Measurements from ENCODE around the gene LAPTM5. TPM values are rescaled to one million over a fixed set of nuclear protein-coding genes. Genes with fewer than 3 reads are reported as not detected.

The LAPTM5 gene
- total RNA-seq, 1 donor from 2014 or later = 214 TPM

DNA sequence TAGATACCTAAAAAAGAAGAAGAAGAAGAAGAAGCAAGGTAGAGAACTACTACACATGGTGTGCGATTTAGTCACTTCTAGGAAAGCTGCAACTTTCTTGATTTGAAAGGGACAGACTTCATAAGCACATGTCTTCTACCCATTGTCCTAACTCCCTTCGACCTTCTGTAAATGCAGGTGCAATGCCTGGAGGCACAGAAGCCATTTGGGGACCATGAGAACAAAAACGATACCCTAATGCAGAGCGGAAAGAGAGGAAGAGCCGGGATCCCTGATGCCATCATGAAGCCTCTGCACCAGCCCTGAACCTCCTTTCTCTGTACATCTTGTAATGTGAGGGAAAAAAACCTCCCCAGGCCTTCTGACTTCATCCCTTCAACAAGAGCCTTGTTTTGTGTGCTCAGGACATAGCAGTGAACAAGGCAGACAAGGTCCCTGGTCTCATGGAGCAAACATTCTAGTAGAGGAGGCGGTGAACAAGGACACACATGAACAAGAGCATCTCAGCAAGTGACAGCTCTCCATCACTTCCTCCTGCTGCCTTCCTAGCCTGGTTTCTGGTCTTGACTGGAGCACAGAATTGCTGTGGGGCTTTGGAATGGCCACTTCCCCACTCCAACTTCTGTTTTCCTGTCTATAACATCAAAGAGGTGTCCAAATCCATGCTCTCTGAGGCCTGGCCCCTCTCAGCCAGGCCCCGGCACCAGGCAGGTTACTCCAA lies 5.5 kb upstream of the LAPTM5 start:
- Mint-ChIP-seq H3K9me3 (no peaks in the 10 kb centered on the region), H3K27ac (peak overlapping the region; percentile 80), H3K4me1 (ENCODE audit: low read depth) (peaks cover 76% of the 10 kb centered on the region), H3K4me3 (peak overlapping the region; percentile 13), H3K27me3 (ENCODE audit: insufficient read depth) (no peaks in the 10 kb centered on the region), H3K36me3 (ENCODE audit: low read depth) (no peaks in the 10 kb centered on the region)
- intact Hi-C loops (cut with micrococcal nuclease) = no loop called here
- DNase-seq (ENCODE audit: low spot score) = no peak

DNA sequence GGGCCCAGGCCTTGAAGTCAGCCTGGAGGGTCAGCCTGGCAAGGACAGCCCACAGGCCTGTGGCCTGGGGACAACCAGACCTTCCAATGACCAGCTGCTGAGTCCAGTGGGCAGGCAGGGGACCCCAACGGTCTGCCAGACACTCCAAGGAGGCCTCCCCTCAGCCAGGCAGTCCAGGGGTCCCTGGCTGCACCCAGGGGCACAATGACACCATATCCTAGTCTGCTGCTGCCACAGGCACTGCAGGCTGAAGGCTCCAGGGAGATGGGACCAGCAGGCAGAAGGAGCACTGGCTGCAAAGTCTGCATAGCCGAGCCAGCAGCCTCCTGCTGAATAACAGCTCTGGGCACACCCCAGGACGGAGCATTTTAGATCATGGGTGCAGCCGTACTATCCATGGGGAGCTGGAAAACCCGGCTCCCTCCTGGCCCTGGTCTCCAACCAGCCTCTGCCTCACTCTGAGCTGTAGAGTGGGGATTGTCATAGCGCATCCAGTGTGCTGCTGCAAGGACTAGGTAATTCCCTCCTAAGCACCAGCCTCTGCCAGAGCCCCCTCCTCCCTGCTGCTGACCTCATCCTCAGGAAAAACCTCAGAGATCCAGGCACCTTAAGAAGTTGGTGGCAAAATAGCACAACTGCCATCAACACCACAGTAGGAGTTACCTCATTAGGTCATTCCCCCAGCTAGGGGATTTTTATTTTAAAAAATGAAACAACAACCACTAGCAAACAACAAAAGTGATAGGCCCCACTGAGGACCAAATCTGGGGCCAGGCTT lies 4.8 kb upstream of the LAPTM5 start:
- no peaks in the 10 kb centered on the region for H3K9me3 Mint-ChIP-seq
- intact Hi-C loops (cut with micrococcal nuclease) = no loop called here
- H3K4me1 Mint-ChIP-seq (ENCODE audit: low read depth) = peaks cover 81% of the 10 kb centered on the region
- no peaks in the 10 kb centered on the region for H3K27me3 Mint-ChIP-seq (ENCODE audit: insufficient read depth)
- peak overlapping the region; percentile 80 for H3K27ac Mint-ChIP-seq
- DNase-seq (ENCODE audit: low spot score) = no peak
- H3K36me3 Mint-ChIP-seq (ENCODE audit: low read depth) = no peaks in the 10 kb centered on the region
- peak overlapping the region; percentile 3 for H3K4me3 Mint-ChIP-seq

GRCh38 chr1:30761381-30762151 lies 4.0 kb upstream of the LAPTM5 start:
- Mint-ChIP-seq H3K4me1 (ENCODE audit: low read depth) (peaks cover 87% of the 10 kb centered on the region), H3K27ac (peak overlapping the region; percentile 80), H3K4me3 (peak overlapping the region; percentile 3), H3K27me3 (ENCODE audit: insufficient read depth) (no peaks in the 10 kb centered on the region), H3K36me3 (ENCODE audit: low read depth) (peaks cover 2% of the 10 kb centered on the region), H3K9me3 (no peaks in the 10 kb centered on the region)
- DNase-seq (ENCODE audit: low spot score) = no peak
- intact Hi-C loops (cut with micrococcal nuclease) = no loop called here

GRCh38 chr1:30760596-30761324 lies 3.2 kb upstream of the LAPTM5 start:
- Mint-ChIP-seq H3K9me3 (no peaks in the 10 kb centered on the region), H3K27ac (peak overlapping the region; percentile 54)
- intact Hi-C loops (cut with micrococcal nuclease) = no loop called here

DNA sequence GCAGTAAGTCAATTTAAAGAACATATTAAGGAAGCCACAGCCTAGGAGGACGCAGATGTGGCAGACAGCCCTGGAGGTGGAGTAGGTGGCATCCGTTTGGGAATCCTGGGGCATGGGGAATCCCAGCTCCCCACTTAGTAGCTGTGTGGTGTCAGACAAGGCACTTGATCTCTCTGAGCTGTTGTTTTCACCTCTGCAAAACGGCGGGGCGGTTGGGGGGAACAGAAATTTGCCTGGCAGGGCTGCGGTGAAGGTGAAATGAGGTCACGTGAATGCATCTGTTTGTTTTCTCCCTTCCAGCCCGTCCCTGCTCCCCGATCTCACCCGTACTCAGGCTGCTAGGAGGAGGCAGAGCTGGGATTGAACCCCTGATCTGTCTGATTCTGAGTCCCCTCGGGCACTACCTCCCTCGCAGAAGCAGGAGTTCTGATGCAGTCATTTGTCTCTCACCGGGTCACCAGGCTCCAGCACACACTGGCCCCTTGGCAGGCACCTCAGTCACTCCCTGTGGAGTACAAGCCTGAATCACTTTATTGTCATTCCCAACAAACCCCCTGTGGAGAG lies 2.2 kb upstream of the LAPTM5 start:
- Mint-ChIP-seq H3K36me3 (ENCODE audit: low read depth) (peaks cover 10% of the 10 kb centered on the region), H3K4me3 (peak overlapping the region; percentile 70), H3K27ac (peak overlapping the region; percentile 54), H3K9me3 (no peaks in the 10 kb centered on the region), H3K27me3 (ENCODE audit: insufficient read depth) (no peaks in the 10 kb centered on the region), H3K4me1 (ENCODE audit: low read depth) (peaks cover 88% of the 10 kb centered on the region)
- intact Hi-C loops (cut with micrococcal nuclease) = loop anchor here (10.0 kb wide), 2 partner anchors 535 to 885 kb away; partner anchors contain the start of genes PEF1, SNRNP40 and ZCCHC17
- DNase-seq (ENCODE audit: low spot score) = peak; percentile 53

More at GRCh38 chr1:30760596-30761324, 3.2 kb upstream of the LAPTM5 start:
- H3K4me1 Mint-ChIP-seq (ENCODE audit: low read depth) = peaks cover 88% of the 10 kb centered on the region
- H3K4me3 Mint-ChIP-seq = peak overlapping the region; percentile 30
- DNase-seq (ENCODE audit: low spot score) = no peak
- H3K27me3 Mint-ChIP-seq (ENCODE audit: insufficient read depth) = no peaks in the 10 kb centered on the region
- H3K36me3 Mint-ChIP-seq (ENCODE audit: low read depth) = peaks cover 2% of the 10 kb centered on the region

DNA sequence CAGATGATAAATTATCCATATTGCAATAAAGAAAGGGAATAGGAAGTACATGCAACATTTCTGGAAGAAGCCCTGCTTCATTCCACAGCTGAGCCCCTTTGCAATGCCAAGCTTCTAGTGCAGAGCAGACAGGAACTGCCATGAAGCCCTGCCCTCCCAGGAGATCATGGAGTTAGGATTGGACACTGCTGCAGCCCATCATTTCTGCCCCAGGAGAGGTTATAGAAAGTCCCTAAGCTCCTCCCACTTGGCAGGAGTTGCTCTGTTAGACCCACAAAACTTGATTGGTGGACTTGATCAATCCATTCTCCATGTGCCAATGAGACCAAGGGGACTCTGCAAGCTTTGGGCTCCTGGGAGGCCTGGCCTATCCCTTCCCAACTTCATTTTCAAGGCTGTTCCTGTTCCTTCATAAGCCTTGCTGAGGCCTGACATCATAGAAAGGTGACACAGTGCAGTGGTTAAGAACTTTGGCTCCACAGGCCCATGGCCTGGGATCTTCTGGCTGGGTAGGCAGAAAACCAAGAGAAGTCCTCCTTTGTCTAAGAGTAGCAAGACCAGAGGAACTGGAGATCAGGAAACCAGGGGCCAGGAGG lies 1.3 kb upstream of the LAPTM5 start:
- Mint-ChIP-seq H3K4me3 (peak overlapping the region; percentile 99), H3K4me1 (ENCODE audit: low read depth) (peaks cover 94% of the 10 kb centered on the region)
- intact Hi-C loops (cut with micrococcal nuclease) = loop anchor here (10.0 kb wide), 2 partner anchors 536 to 886 kb away; partner anchors contain the start of genes PEF1, SNRNP40 and ZCCHC17

DNA sequence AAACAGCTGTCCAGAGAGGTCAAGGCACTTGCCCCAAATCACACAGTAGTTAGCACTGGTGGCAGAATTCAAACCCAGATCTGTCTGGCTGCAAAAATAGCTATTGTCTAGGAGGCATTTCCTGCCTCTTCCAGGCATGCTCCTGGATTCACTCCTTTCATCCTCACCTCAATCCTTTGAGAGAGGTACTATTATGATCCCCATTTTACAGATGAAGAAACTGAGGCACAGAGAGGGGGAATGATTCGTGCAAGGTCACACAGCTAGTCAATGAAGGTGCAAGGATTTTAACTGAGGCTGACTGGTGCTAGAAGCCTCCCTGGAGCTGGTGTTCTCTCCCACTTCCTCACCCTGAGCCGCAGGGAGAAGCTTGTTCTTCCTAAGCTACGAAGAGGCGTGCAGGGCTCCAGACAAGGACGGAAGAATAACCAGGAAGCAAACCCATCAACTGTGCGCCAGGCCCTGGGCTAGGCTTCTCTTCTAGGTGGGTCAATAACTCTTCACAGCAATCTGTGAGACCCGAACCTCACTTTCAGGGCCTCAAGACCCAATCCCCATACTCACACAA lies 631 bp upstream of the LAPTM5 start:
- H3K27ac Mint-ChIP-seq = peak overlapping the region; percentile 73
- H3K9me3 Mint-ChIP-seq = no peaks in the 10 kb centered on the region
- H3K36me3 Mint-ChIP-seq (ENCODE audit: low read depth) = peaks cover 16% of the 10 kb centered on the region
- H3K4me3 Mint-ChIP-seq = peak overlapping the region; percentile 99
- H3K4me1 Mint-ChIP-seq (ENCODE audit: low read depth) = peaks cover 97% of the 10 kb centered on the region
- no peak for DNase-seq (ENCODE audit: low spot score)
- intact Hi-C loops (cut with micrococcal nuclease) = loop anchor here (10.0 kb wide), 2 partner anchors 537 to 887 kb away; partner anchors contain the start of genes PEF1, SNRNP40 and ZCCHC17
- no peaks in the 10 kb centered on the region for H3K27me3 Mint-ChIP-seq (ENCODE audit: insufficient read depth)

More for the DNA sequence above, 1.3 kb upstream of the LAPTM5 start:
- Mint-ChIP-seq H3K36me3 (ENCODE audit: low read depth) (peaks cover 13% of the 10 kb centered on the region), H3K27me3 (ENCODE audit: insufficient read depth) (no peaks in the 10 kb centered on the region), H3K9me3 (no peaks in the 10 kb centered on the region), H3K27ac (peak overlapping the region; percentile 73)
- no peak for DNase-seq (ENCODE audit: low spot score)

- Mint-ChIP-seq H3K36me3 (ENCODE audit: low read depth) (peaks cover 21% of the 10 kb centered on the region), H3K4me1 (ENCODE audit: low read depth) (peaks cover 99% of the 10 kb centered on the region)
Measured at GRCh38 chr1:30756545-30757351, 826 bp downstream of the LAPTM5 start.

DNA sequence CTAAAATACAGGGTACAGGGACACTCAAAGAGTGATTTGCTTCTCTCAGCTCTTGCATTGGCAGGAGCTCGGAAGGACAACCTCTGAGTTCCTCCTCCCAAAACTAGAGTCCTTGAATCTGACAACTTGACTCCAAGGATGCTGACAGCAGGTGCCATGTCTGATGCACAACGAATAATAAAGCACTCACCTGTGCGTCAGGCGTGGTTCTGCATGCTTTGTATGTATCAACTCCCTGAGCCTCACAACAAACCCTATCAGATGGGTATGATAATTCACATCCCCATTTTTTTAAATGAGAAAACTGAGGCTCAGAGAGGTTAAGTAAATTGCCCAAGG lies 1.4 kb downstream of the LAPTM5 start:
- Mint-ChIP-seq H3K27me3 (ENCODE audit: insufficient read depth) (no peaks in the 10 kb centered on the region), H3K36me3 (ENCODE audit: low read depth) (peaks cover 21% of the 10 kb centered on the region), H3K9me3 (no peaks in the 10 kb centered on the region), H3K4me3 (peak overlapping the region; percentile 99), H3K4me1 (ENCODE audit: low read depth) (peaks cover 95% of the 10 kb centered on the region), H3K27ac (peak overlapping the region; percentile 97)
- intact Hi-C loops (cut with micrococcal nuclease) = loop anchor here (1.0 to 10.0 kb wide), 3 partner anchors 13 to 889 kb away; partner anchors contain the start of genes PEF1, SNRNP40 and ZCCHC17
- DNase-seq (ENCODE audit: low spot score) = no peak

More at GRCh38 chr1:30756545-30757351, 826 bp downstream of the LAPTM5 start:
- intact Hi-C loops (cut with micrococcal nuclease) = loop anchor here (1.0 to 10.0 kb wide), 6 partner anchors 7 to 888 kb away; partner anchors contain the start of genes PEF1, SNRNP40 and ZCCHC17
- Mint-ChIP-seq H3K27ac (peak overlapping the region; percentile 97), H3K27me3 (ENCODE audit: insufficient read depth) (no peaks in the 10 kb centered on the region), H3K9me3 (no peaks in the 10 kb centered on the region), H3K4me3 (peak overlapping the region; percentile 99)
- peak; percentile 64 for DNase-seq (ENCODE audit: low spot score)

DNA sequence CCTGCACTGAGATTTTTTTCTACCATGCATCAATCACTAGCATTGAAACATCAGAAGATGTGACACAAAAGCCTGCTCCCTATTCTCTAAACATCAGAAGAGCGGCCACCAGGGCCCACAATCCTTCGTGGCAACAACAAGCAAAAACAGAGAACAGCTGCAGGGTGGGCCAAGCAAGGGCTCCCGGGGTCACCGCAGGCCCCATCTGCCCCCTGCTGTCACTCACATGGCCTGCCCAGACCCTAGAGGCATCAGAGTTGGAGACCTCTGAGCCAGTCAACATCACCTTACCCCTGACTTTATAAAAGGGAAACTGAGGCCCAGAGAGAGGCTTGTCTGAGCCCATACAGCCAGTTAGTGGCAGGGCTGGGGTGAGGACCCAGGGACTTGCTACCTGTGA lies 1.8 kb downstream of the LAPTM5 start:
- H3K9me3 Mint-ChIP-seq = no peaks in the 10 kb centered on the region
- intact Hi-C loops (cut with micrococcal nuclease) = loop anchor here (1.0 to 10.0 kb wide), 3 partner anchors 12 to 889 kb away; partner anchors contain the start of genes PEF1, SNRNP40 and ZCCHC17
- H3K4me1 Mint-ChIP-seq (ENCODE audit: low read depth) = peaks cover 90% of the 10 kb centered on the region
- DNase-seq (ENCODE audit: low spot score) = no peak
- H3K27ac Mint-ChIP-seq = peak overlapping the region; percentile 42
- peak overlapping the region; percentile 99 for H3K4me3 Mint-ChIP-seq
- H3K36me3 Mint-ChIP-seq (ENCODE audit: low read depth) = peaks cover 21% of the 10 kb centered on the region
- H3K27me3 Mint-ChIP-seq (ENCODE audit: insufficient read depth) = no peaks in the 10 kb centered on the region
